ENCODE results near the gene ARMC7. TPM values are rescaled to one million over a fixed set of nuclear protein-coding genes. Genes with fewer than 3 reads are reported as not detected.

Gene ARMC7
- total RNA-seq, 4 donors from 2014 or later, result 0.29 to 9.2 (median 2.0) TPM

- Histone ChIP-seq H3K36me3 (no peaks in the 10 kb centered on the region), H3K27ac (no peak overlapping the region), H3K4me1 (no peaks in the 10 kb centered on the region), H3K9me3 (no peaks in the 10 kb centered on the region), H3K27me3 (no peaks in the 10 kb centered on the region), H3K4me3 (no peak overlapping the region)
- TF ChIP-seq, protein P1, sequence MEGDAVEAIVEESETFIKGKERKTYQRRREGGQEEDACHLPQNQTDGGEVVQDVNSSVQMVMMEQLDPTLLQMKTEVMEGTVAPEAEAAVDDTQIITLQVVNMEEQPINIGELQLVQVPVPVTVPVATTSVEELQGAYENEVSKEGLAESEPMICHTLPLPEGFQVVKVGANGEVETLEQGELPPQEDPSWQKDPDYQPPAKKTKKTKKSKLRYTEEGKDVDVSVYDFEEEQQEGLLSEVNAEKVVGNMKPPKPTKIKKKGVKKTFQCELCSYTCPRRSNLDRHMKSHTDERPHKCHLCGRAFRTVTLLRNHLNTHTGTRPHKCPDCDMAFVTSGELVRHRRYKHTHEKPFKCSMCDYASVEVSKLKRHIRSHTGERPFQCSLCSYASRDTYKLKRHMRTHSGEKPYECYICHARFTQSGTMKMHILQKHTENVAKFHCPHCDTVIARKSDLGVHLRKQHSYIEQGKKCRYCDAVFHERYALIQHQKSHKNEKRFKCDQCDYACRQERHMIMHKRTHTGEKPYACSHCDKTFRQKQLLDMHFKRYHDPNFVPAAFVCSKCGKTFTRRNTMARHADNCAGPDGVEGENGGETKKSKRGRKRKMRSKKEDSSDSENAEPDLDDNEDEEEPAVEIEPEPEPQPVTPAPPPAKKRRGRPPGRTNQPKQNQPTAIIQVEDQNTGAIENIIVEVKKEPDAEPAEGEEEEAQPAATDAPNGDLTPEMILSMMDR (IDR thresholded peaks at IDR 0.05), result no peak
- TF ChIP-seq POLR2A (IDR thresholded peaks at IDR 0.05), result no peak
- intact Hi-C loops (cut with DNase I; ENCODE audit: low total_unique reads), result no loop called here
- no peak for DNase-seq
These were observed 35.2 kb downstream of the ARMC7 start for GRCh38 chr17:75144816-75145512.

DNA sequence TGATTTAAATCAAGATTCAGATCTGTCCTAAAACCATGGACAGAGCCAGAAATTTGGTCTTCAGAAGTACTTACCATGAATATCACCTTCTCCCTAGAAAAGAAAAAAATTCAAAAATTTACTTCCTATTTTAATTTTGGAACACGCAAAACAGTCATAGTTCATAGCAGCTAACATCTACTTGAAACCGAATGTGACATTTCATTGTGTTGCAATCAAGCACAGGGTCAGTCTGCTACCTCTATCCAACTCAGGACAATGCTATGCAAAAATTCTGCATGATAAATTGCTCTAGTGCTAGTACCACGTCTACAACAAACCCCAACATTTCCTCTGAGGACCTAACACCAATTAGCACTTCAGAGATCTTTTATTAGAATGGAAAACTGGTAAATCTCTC lies 36.8 kb downstream of the ARMC7 start:
- Histone ChIP-seq H3K27me3 (no peaks in the 10 kb centered on the region), H3K27ac (no peak overlapping the region), H3K9me3 (no peaks in the 10 kb centered on the region), H3K4me1 (no peaks in the 10 kb centered on the region), H3K4me3 (no peak overlapping the region), H3K36me3 (no peaks in the 10 kb centered on the region)
- intact Hi-C loops (cut with DNase I; ENCODE audit: low total_unique reads), result no loop called here
- TF ChIP-seq POLR2A (IDR thresholded peaks at IDR 0.05), result no peak
- TF ChIP-seq, protein P1 (IDR thresholded peaks at IDR 0.05), result no peak
- DNase-seq, result no peak

DNA sequence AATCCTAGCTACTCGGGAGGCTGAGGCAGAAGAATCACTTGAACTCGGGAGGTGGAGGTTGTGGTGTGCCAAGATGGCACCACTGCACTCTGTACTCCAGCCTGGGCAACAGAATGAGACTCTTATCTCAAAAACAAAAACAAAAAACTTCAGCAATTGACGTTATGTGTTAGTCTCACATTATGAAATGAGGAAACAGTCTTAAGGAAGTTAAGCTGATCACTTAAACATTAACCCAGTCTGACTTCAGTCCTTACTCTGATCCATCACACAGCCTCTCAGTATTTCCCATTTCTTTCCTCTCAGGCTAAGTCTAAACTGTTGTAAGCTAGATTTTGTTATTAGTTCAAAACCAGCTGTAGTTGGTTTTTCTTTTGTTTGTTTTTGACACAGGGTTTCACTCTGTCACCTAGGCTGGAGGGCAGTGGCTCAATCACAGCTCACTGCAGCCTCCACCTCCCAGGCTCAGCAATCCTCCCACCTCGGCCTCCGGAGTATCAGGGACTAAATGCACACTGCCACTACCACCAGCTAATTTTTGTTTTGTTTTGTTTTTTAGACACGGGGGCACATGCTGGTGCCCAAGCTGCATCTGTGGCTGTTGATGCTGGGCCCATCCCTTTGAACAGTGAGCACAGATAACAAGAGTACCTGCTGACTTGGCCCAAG lies 38.2 kb downstream of the ARMC7 start:
- intact Hi-C loops (cut with DNase I; ENCODE audit: low total_unique reads), result no loop called here
- Histone ChIP-seq H3K27ac (no peak overlapping the region), H3K36me3 (no peaks in the 10 kb centered on the region), H3K4me1 (no peaks in the 10 kb centered on the region), H3K4me3 (no peak overlapping the region), H3K27me3 (no peaks in the 10 kb centered on the region), H3K9me3 (no peaks in the 10 kb centered on the region)
- DNase-seq, result no peak
- TF ChIP-seq, protein P1 (IDR thresholded peaks at IDR 0.05), result no peak
- TF ChIP-seq POLR2A (IDR thresholded peaks at IDR 0.05), result no peak

GRCh38 chr17:75151930-75152329 lies 42.2 kb downstream of the ARMC7 start:
- H3K27me3 ChIP-seq, result no peaks in the 10 kb centered on the region
- no peaks in the 10 kb centered on the region for H3K36me3 ChIP-seq
- no peak for DNase-seq
- no peak overlapping the region for H3K27ac ChIP-seq
- H3K4me3 ChIP-seq, result no peak overlapping the region
- no peak for TF ChIP-seq POLR2A (IDR thresholded peaks at IDR 0.05)
- TF ChIP-seq, protein P1 (IDR thresholded peaks at IDR 0.05), result no peak
- no peaks in the 10 kb centered on the region for H3K9me3 ChIP-seq
- intact Hi-C loops (cut with DNase I; ENCODE audit: low total_unique reads), result no loop called here
- no peaks in the 10 kb centered on the region for H3K4me1 ChIP-seq

DNA sequence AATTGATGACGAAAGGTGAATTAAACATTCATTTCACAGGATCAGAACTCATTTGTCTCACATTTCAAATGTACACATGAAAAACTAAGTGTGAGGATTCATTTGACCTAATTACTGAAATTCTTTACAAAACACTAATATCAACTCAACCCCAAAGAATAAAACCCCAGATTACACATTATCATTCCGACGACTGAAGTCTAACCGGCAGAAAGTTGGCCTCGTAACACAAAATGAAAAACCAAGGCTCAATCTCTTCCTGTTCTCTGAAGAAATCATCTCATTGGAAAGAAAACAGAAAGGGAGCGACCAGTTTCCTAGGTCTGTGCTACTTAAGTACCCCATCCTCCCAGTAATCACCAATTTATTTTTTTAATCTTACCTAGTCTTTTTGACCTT lies 42.8 kb downstream of the ARMC7 start:
- Histone ChIP-seq H3K36me3 (no peaks in the 10 kb centered on the region), H3K9me3 (no peaks in the 10 kb centered on the region), H3K4me3 (no peak overlapping the region), H3K4me1 (no peaks in the 10 kb centered on the region), H3K27me3 (no peaks in the 10 kb centered on the region), H3K27ac (no peak overlapping the region)
- DNase-seq, result no peak
- intact Hi-C loops (cut with DNase I; ENCODE audit: low total_unique reads), result no loop called here
- TF ChIP-seq, protein P1 (IDR thresholded peaks at IDR 0.05), result no peak
- TF ChIP-seq POLR2A (IDR thresholded peaks at IDR 0.05), result no peak

Data from uterus (tissue), 4 donors.